Right lobe of liver (tissue), 6 donors: ENCODE data around the gene CACNA1C. TPM values are rescaled to one million over a fixed set of nuclear protein-coding genes. Genes with fewer than 3 reads are reported as not detected.

ENCODE experiments used
- ATAC-seq, 4 donors: fragments of 200-7000 bp; cut with Tn5 transposase; one replicate each; pipeline ENCODE4 v1.9.1; 2020; ENCODE audit warnings: mild to moderate bottlenecking in 4 of 4, moderate library complexity in 4 of 4
- DNase-seq, 3 donors: peaks; one replicate each; pipeline ENCODE4 v3.0.0-alpha.2; 2020
- H3K27ac ChIP-seq, 3 donors: fragments of 200-600 bp; one replicate each; pipeline ENCODE4 v1.8.0; 2022
- H3K27me3 ChIP-seq, 2 donors: fragments of 200-600 bp; one replicate each; pipeline ENCODE4 v1.8.0; 2022
- H3K36me3 ChIP-seq, 4 donors: fragments of 200-600 bp; sonication (generic) in 1 of 4; one replicate each; pipeline versions ENCODE4 v1.5.1 to v1.8.0; 2017 to 2022; ENCODE audit warnings: control low read depth in 1 of 4
- H3K4me1 ChIP-seq, 4 donors: fragments of 200-600 bp; sonication (generic) in 1 of 4; one replicate each; pipeline versions ENCODE4 v1.5.1 to v1.8.0; 2017 to 2022; ENCODE audit warnings: control low read depth in 1 of 4
- H3K4me3 ChIP-seq, 3 donors: fragments of 200-600 bp; one replicate each; pipeline ENCODE4 v1.8.0; 2022
- H3K9me3 ChIP-seq, 4 donors: fragments of 200-600 bp; sonication (generic) in 1 of 4; one replicate each; pipeline versions ENCODE4 v1.5.1 to v1.8.0; 2017 to 2022; ENCODE audit warnings: control low read depth in 1 of 4
- CTCF ChIP-seq, 4 donors: fragments of 200-600 bp in 3 of 4; fragments of 450-650 bp in 1 of 4; IDR thresholded peaks; one replicate each; pipeline versions ENCODE4 v1.5.1 to v1.8.0; 2016 to 2022; ENCODE audit warnings: antibody characterized with exemption in 4 of 4, mild to moderate bottlenecking in 2 of 4
- POLR2A ChIP-seq: fragments of 450-650 bp; IDR thresholded peaks from one replicate; pipeline ENCODE4 v1.6.1; 2017; ENCODE audit warnings: antibody characterized with exemption, mild to moderate bottlenecking
- WGBS: methylation state at CpG from one replicate; pipeline ENCODE4 v1.1.6; 2018; ENCODE audit warnings: low coverage, low lambda C conversion rate; ENCODE audit not compliant: insufficient coverage; ENCODE audit errors: missing lambda C conversion rate; 5-methylcytosine and 5-hydroxymethylcytosine counted together
- intact Hi-C, 2 donors: fragments of 100-400 bp; cut with DNase I; formaldehyde crosslinking; loops; one replicate each; pipeline versions ENCODE4 v1.11.2 to v1.14.1; 2022
- total RNA-seq, 6 experiments: library from RNA; depleted of rRNA in 2 of 6; stranded (reverse); fragments of >200 nt in 2 of 6; fragmentation: NEBNext Ultra II Directional in 3 of 6; extraction: Animal tissue kit (Norgen Biotek cat#: 25700) in 3 of 6; gene quantifications; one replicate each; pipeline versions ENCODE4 v1.1.0 to v1.2.4, GENCODE V29; 2016 to 2023
- donor health status: DM: no; HTN: yes; CAD: no.
- donor health status: DM: no; HTN: no; CAD: no.
- donor health status: DM: no; HTN: no; CAD: no.
- donor health status: DM: no; HTN: yes; CAD: no.
- donor health status: DM: no; HTN: yes; CAD: no.

Gene CACNA1C
- total RNA-seq, 6 experiments from 2014 or later, result 0.18 to 1.0 (median 0.57) TPM

GRCh38 chr12:2147335-2147734 is 94.5 kb downstream of the CACNA1C start:
- 67% methylated on average over 1 of the region's 1 CpG for WGBS
- intact Hi-C loops, result no loop called here

GRCh38 chr12:2149091-2149490 is 96.3 kb downstream of the CACNA1C start:
- no peaks in the 10 kb centered on the region for H3K36me3 ChIP-seq
- no peak overlapping the region for H3K27ac ChIP-seq
- H3K4me1 ChIP-seq, result no peaks in the 10 kb centered on the region
- no peaks in the 10 kb centered on the region for H3K27me3 ChIP-seq
- ATAC-seq (no peak), DNase-seq (no peak)
- TF ChIP-seq CTCF (IDR thresholded peaks at IDR 0.05) (no peak), POLR2A (no peak)
- 41% methylated on average over 3 of the region's 3 CpGs for WGBS
- no peaks in the 10 kb centered on the region for H3K9me3 ChIP-seq
- no peak overlapping the region for H3K4me3 ChIP-seq
- intact Hi-C loops, result no loop called here

More at GRCh38 chr12:2147335-2147734, 94.5 kb downstream of the CACNA1C start:
- DNase-seq, result no peak
- Histone ChIP-seq H3K4me3 (no peak overlapping the region), H3K36me3 (no peaks in the 10 kb centered on the region), H3K27ac (no peak overlapping the region), H3K9me3 (no peaks in the 10 kb centered on the region), H3K27me3 (no peaks in the 10 kb centered on the region), H3K4me1 (no peaks in the 10 kb centered on the region)
- ATAC-seq, result no peak
- TF ChIP-seq POLR2A (no peak), CTCF (IDR thresholded peaks at IDR 0.05) (no peak)

GRCh38 chr12:2150833-2151232 is 98.0 kb downstream of the CACNA1C start:
- H3K9me3 ChIP-seq, result no peaks in the 10 kb centered on the region
- H3K27ac ChIP-seq, result no peak overlapping the region
- no peak for TF ChIP-seq POLR2A
- no peak for TF ChIP-seq CTCF (IDR thresholded peaks at IDR 0.05)
- ATAC-seq (no peak), DNase-seq (no peak)
- no peaks in the 10 kb centered on the region for H3K4me1 ChIP-seq
- intact Hi-C loops, result no loop called here
- H3K36me3 ChIP-seq, result no peaks in the 10 kb centered on the region
- no peak overlapping the region for H3K4me3 ChIP-seq
- no peaks in the 10 kb centered on the region for H3K27me3 ChIP-seq
- 40% methylated on average over 3 of the region's 3 CpGs for WGBS

DNA sequence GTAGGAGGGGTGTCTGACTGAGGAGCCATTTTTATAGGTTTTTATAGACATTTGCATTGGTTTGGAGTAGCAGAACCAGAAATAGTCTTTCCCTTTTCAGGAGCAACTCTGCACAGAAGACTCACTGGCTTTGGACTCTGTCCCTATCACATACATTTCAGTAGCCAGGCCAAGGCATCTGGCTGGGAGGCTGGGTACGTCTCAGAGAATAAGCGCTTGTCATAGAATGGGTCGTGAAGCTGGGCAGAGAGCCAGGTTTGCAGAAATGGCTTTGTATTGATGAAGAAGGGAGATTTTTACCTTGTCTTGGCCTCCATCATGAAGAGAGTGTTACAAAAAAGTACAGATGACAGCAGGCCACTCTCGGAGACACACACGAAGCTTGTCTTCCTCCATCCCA is 98.6 kb downstream of the CACNA1C start:
- intact Hi-C loops, result no loop called here
- ATAC-seq, result no peak
- no peaks in the 10 kb centered on the region for H3K9me3 ChIP-seq
- H3K4me1 ChIP-seq, result no peaks in the 10 kb centered on the region
- no peak for DNase-seq
- no peaks in the 10 kb centered on the region for H3K27me3 ChIP-seq
- H3K4me3 ChIP-seq, result no peak overlapping the region
- WGBS, result 80% methylated on average over 5 of the region's 5 CpGs
- no peak overlapping the region for H3K27ac ChIP-seq
- TF ChIP-seq CTCF (IDR thresholded peaks at IDR 0.05) (no peak), POLR2A (no peak)
- no peaks in the 10 kb centered on the region for H3K36me3 ChIP-seq

GRCh38 chr12:2152134-2152533 is 99.3 kb downstream of the CACNA1C start:
- H3K4me1 ChIP-seq, result no peaks in the 10 kb centered on the region
- no peak overlapping the region for H3K4me3 ChIP-seq
- WGBS, result 79% methylated on average over 4 of the region's 5 CpGs
- intact Hi-C loops, result no loop called here
- H3K27me3 ChIP-seq, result no peaks in the 10 kb centered on the region
- DNase-seq (no peak), ATAC-seq (no peak)
- H3K27ac ChIP-seq, result no peak overlapping the region
- no peaks in the 10 kb centered on the region for H3K36me3 ChIP-seq
- no peak for TF ChIP-seq CTCF (IDR thresholded peaks at IDR 0.05)
- no peak for TF ChIP-seq POLR2A
- H3K9me3 ChIP-seq, result no peaks in the 10 kb centered on the region
